Astrocyte (in vitro differentiated cells and primary cell): ENCODE data around the gene SRCIN1.
"Not testable (repeated sequence)": the region's sequence is repeated elsewhere in the genome, so short reads cannot be mapped to it uniquely, and the experiment has no call there.

Experiments
- CTCF ChIP-seq: IDR thresholded peaks from 2 replicates; pipeline ENCODE4 v1.5.1; 2011; ENCODE audit warnings: low read depth, mild to moderate bottlenecking, inconsistent platforms, low read length, moderate library complexity; ENCODE audit not compliant: insufficient read depth
- EZH2 ChIP-seq: IDR thresholded peaks from 2 replicates; pipeline ENCODE4 v1.6.1; 2012; ENCODE audit warnings: mild to moderate bottlenecking, low read length, inconsistent platforms; ENCODE audit not compliant: insufficient read depth

DNA sequence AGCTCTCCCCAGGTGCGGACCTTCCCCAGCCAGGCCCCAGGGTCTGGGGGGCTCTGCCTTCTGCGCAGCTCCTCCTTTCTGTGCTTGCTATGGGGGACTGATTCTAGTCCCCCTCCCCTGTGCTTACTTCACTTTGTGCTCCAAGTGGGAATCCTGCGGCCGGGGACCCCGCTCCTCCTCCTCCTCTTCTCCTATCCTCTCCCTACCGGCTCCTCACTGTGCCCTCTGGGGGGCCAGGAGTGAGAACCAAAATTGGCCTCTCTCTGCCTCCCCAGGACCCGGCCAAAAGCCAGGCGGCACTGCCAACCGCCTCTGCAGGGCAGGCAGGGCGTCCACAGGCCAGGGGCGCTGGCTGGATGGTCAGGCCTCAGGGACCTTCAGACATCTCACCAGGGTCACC is 74.0 kb downstream of the SRCIN1 start:
- not testable (repeated sequence) for TF ChIP-seq CTCF, EZH2
